HEK293T (cell line): ENCODE results near the gene PIK3CD.
"Not testable (repeated sequence)": the region's sequence is repeated elsewhere in the genome, so short reads cannot be mapped to it uniquely, and the experiment has no call there.

Experiments
- CTCF ChIA-PET: fragments of 350-600 bp; formaldehyde crosslinking; extraction: SDS; loops from one replicate; lab custom pipeline; 2021; ENCODE audit warnings: antibody characterized with exemption, inconsistent platforms; lab: Yijun Ruan, JAX
- POLR2A ChIA-PET: fragments of 350-600 bp; formaldehyde crosslinking; extraction: SDS; loops from one replicate; lab custom pipeline; 2020; ENCODE audit warnings: antibody characterized with exemption, inconsistent platforms; lab: Yijun Ruan, JAX
- DNase-seq: peaks from one replicate; pipeline ENCODE4 v3.0.0; 2012; ENCODE audit warnings: mixed read lengths; ENCODE audit errors: extremely low spot score
- ARNT ChIP-seq: fragments of 450-650 bp; IDR thresholded peaks from 2 replicates; pipeline ENCODE4 v1.6.1; 2017; ENCODE audit warnings: mild to moderate bottlenecking
- BHLHE40 ChIP-seq: fragments of 450-650 bp; IDR thresholded peaks from 2 replicates; pipeline ENCODE4 v1.6.1; 2016; ENCODE audit warnings: mild to moderate bottlenecking, moderate library complexity, borderline replicate concordance
- CTBP1 ChIP-seq: fragments of 450-650 bp; IDR thresholded peaks from 2 replicates; pipeline ENCODE4 v1.6.1; 2016; ENCODE audit warnings: borderline replicate concordance
- ELF4 ChIP-seq: fragments of 450-650 bp; IDR thresholded peaks from 2 replicates; pipeline ENCODE4 v1.6.1; 2017; ENCODE audit warnings: antibody characterized with exemption
- FOXA1 ChIP-seq: fragments of 450-650 bp; IDR thresholded peaks from 2 replicates; pipeline ENCODE4 v1.6.1; 2016; ENCODE audit warnings: mild to moderate bottlenecking
- FOXK2 ChIP-seq: fragments of 450-650 bp; IDR thresholded peaks from 2 replicates; pipeline ENCODE4 v1.6.1; 2016; ENCODE audit warnings: mild to moderate bottlenecking
- FOXM1 ChIP-seq: fragments of 450-650 bp; IDR thresholded peaks from 2 replicates; pipeline ENCODE4 v1.6.1; 2017; ENCODE audit warnings: mild to moderate bottlenecking, borderline replicate concordance
- HDGF ChIP-seq: fragments of 450-650 bp; IDR thresholded peaks from 2 replicates; pipeline ENCODE4 v1.6.1; 2017; ENCODE audit warnings: antibody characterized with exemption, borderline replicate concordance
- L3MBTL2 ChIP-seq: fragments of 450-650 bp; conservative IDR thresholded peaks from 2 replicates; pipeline ENCODE4 v1.6.1; 2016; ENCODE audit warnings: mild to moderate bottlenecking
- LEF1 ChIP-seq: fragments of 450-650 bp; IDR thresholded peaks from 2 replicates; pipeline ENCODE4 v1.6.1; 2017; ENCODE audit warnings: mild to moderate bottlenecking, borderline replicate concordance
- NFRKB ChIP-seq: fragments of 450-650 bp; IDR thresholded peaks from 2 replicates; pipeline ENCODE4 v1.6.1; 2016; ENCODE audit warnings: mild to moderate bottlenecking, moderate library complexity
- PKNOX1 ChIP-seq: fragments of 450-650 bp; IDR thresholded peaks from 2 replicates; pipeline ENCODE4 v1.6.1; 2016
- SP1 ChIP-seq: fragments of 450-650 bp; IDR thresholded peaks from 2 replicates; pipeline ENCODE4 v1.6.1; 2017
- SUZ12 ChIP-seq: fragments of 450-650 bp; IDR thresholded peaks from 2 replicates; pipeline ENCODE4 v1.6.1; 2016; ENCODE audit warnings: mild to moderate bottlenecking
- TARDBP ChIP-seq: fragments of 450-650 bp; IDR thresholded peaks from 2 replicates; pipeline ENCODE4 v1.6.1; 2016
- ZNF384 ChIP-seq: fragments of 450-650 bp; IDR thresholded peaks from 2 replicates; pipeline ENCODE4 v1.6.1; 2016

Gene PIK3CD

DNA sequence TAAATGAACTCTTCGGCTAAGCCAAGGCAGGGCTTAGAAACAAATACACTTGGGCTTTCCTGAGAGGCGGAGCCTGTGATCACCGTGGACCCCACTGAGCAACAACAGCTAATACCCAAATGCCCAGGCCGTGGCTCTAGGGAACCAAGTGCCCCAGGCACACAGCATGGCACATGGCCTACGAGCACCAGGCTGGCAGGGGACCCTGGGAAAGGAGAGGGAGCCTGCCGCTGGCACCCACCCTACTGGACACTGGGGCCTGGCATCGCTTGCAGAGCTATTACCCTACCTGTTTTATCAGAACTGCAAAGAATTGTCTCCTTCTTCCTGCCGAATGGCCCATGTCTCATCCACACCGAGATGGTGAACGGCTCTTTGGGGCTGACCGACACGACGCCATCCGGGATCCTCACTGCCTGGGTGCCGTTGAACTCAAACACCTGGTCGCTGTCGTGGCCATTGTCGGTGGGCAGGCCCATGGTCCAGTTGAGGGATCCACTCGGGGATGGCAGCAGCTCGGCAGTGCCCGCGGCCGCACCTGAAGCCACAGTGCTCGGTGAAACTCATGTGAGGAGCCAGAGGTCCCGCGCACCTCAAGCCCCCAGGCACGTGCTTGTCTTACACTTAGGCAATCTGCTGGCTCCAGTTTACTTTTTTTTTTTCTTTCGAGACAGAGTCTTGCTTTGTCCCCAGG is 92.7 kb downstream of the PIK3CD start:
- TF ChIP-seq LEF1 = no peak
- TF ChIP-seq HDGF = no peak
- no peak for TF ChIP-seq FOXK2
- TF ChIP-seq CTBP1 = no peak
- no peak for TF ChIP-seq BHLHE40
- no peak for TF ChIP-seq L3MBTL2
- no peak for TF ChIP-seq ZNF384
- TF ChIP-seq TARDBP = no peak
- TF ChIP-seq FOXA1 = no peak
- no peak for TF ChIP-seq SUZ12
- no peak for TF ChIP-seq ELF4
- no peak for TF ChIP-seq FOXM1
- no peak for TF ChIP-seq PKNOX1
- no peak for TF ChIP-seq SP1
- TF ChIP-seq NFRKB = no peak
- no peak for TF ChIP-seq ARNT
- POLR2A ChIA-PET = no interaction called here
- CTCF ChIA-PET = interaction anchor here (0.6 kb wide), 1 partner anchor 41 kb away, joined by 4 read pairs; no protein-coding TSS in a partner anchor
- no peak for DNase-seq

GRCh38 chr1:9746211-9746610 is 94.7 kb downstream of the PIK3CD start:
- ChIA-PET CTCF (interaction anchor here (0.7 kb wide), 1 partner anchor 130 kb away, joined by 3 read pairs; no protein-coding TSS in a partner anchor), POLR2A (interaction anchor here (0.6 kb wide), 1 partner anchor 9 kb away, joined by 3 read pairs; no protein-coding TSS in a partner anchor)
- TF ChIP-seq SP1 (no peak), ZNF384 (no peak), FOXA1 (no peak), SUZ12 (no peak), PKNOX1 (no peak), HDGF (no peak), ELF4 (no peak), BHLHE40 (no peak), ARNT (no peak), LEF1 (no peak), NFRKB (no peak), CTBP1 (no peak), TARDBP (no peak), FOXK2 (no peak), L3MBTL2 (no peak), FOXM1 (no peak)
- DNase-seq = no peak

- no peak for DNase-seq
- POLR2A ChIA-PET = interaction anchor here (0.6 kb wide), 1 partner anchor 9 kb away, joined by 3 read pairs; no protein-coding TSS in a partner anchor
- CTCF ChIA-PET = interaction anchor here (0.7 kb wide), 1 partner anchor 130 kb away, joined by 3 read pairs; no protein-coding TSS in a partner anchor
- TF ChIP-seq FOXM1 = no peak
- no peak for TF ChIP-seq SP1
These were observed 95.1 kb downstream of the PIK3CD start for GRCh38 chr1:9746651-9747050.

DNA sequence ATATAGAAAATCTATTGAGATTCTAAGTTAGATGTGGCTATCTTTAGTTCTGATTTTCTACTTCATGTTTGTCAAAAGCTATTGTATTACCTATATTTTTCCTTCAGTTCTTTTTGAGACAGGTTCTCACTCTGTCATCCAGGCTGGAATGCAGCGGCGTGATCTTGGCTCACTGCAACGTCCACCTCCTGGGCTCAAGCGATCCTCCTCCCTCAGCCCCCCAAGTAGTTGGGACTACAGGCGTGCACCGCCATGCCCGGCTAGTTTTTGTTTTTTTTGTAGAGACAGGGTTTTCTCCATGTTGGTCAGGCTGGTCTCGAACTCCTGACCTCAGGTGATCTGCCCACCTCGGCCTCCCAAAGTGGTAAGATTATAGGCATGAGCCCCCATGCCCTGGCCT is 96.9 kb downstream of the PIK3CD start:
- POLR2A ChIA-PET, CTCF ChIA-PET, DNase-seq: not testable (repeated sequence)

DNA sequence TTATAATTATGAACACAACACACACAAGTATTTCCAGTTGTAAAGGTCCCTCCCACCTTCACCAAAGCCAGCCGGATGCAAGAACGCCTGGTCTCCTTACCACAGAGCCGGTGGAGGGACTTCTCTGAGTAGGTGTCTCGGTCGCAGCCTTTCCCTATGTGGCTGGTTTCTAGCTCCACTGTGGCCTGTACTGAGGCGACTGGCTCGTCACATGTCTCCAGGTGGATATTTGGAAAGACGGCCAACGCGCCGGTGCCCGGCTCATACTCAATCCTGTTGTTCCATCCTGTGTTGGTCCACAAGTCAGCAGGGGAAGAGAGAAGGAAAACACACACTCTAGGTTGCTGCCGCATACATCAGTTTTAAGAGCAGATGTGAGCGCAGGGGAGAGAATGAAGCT is 97.8 kb downstream of the PIK3CD start:
- TF ChIP-seq ARNT (no peak), ZNF384 (no peak)
- ChIA-PET POLR2A (no interaction called here), CTCF (no interaction called here)
- no peak for DNase-seq

- POLR2A ChIA-PET = no interaction called here
- TF ChIP-seq FOXA1 (no peak), TARDBP (no peak), PKNOX1 (no peak), LEF1 (no peak), ZNF384 (no peak), FOXM1 (no peak), SUZ12 (no peak), ARNT (no peak), ELF4 (no peak), BHLHE40 (no peak)
- CTCF ChIA-PET = no interaction called here
- DNase-seq = no peak
These were observed 100.4 kb downstream of the PIK3CD start for GRCh38 chr1:9751971-9752370.

DNA sequence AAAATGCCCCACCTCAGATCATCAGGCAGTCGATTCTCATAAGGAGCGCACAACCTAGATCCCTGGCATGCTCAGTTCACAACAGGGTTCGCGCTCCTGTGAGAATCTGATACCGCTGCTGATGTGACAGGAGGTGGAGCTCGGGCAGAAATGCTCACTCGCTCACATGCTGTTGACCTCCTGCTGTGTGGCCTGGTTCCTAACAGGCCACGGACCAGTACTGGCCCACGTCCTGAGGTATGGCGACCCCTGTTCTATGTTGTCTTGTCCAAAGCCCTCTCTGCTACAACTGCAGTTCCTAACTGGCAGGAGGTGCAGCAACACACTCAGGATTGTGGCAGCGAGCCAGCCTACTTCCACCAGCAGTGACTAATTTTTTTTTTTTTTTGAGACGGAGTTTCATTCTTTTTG is 101.6 kb downstream of the PIK3CD start:
- ChIA-PET CTCF (no interaction called here), POLR2A (no interaction called here)
- TF ChIP-seq ELF4 (no peak), FOXA1 (no peak), CTBP1 (no peak), PKNOX1 (no peak), SP1 (no peak), HDGF (no peak), TARDBP (no peak), NFRKB (no peak), FOXM1 (no peak), SUZ12 (no peak), FOXK2 (no peak), ZNF384 (no peak), BHLHE40 (no peak), L3MBTL2 (no peak), ARNT (no peak), LEF1 (no peak)
- DNase-seq = no peak
